GM19025 (cell line): ENCODE data around the gene SLC30A4.
"Not testable (repeated sequence)": the region's sequence is repeated elsewhere in the genome, so short reads cannot be mapped to it uniquely, and the experiment has no call there.

ENCODE experiments used
- ATAC-seq: cut with Tn5 transposase; IDR thresholded peaks from one replicate; pipeline ENCODE4 v1.9.1; 2021; ENCODE audit warnings: mild to moderate bottlenecking, low read depth, moderate library complexity; ENCODE audit not compliant: unreplicated experiment

The SLC30A4 gene

DNA sequence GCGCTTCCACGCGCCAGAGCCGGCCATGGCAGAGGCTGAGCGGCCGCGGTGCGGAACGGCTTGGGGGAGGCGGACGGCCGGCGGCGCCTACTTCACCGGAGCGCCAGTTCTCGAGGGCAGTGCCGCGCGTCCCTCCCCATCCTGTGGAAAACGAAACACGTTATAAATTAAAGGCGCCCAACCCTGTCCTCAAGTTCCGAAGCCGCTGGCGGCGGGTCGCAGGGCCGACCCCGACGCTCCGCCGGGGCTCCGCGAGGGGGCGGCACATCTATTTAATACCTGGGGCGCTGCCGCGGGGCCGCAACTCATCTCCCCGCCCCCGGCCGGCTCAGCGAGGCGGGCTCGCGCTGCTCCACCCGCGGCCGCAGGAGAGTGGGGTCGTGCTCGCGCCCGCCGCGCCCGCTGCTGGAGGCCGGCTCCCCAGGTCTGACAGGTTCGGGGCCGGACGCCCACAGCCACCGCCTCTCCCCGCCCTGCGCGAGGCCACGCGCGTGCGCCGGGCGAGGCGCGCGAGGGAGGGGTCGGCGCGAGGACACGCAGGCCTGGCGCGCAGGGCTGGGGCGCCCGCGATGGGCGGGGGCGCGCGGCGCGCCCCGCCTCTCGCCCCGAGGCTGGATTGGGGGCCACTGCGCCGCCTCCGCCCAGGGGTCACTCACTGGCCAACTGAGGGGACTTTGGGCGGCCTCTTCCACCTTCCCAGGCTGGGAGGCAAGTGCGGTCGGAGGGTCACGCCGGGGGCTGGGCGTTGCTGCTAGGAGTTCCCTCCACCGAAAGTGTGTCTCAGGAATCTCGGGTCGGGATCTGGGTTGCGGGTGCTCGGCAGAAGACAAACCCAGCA lies at the start of gene SLC30A4:
Gene SLC30A4 (minus strand): TSS at position 428 of the 838 bp plus-strand sequence. CDS start 401 bp downstream, at position 27.
- peak; percentile 80 for ATAC-seq

DNA sequence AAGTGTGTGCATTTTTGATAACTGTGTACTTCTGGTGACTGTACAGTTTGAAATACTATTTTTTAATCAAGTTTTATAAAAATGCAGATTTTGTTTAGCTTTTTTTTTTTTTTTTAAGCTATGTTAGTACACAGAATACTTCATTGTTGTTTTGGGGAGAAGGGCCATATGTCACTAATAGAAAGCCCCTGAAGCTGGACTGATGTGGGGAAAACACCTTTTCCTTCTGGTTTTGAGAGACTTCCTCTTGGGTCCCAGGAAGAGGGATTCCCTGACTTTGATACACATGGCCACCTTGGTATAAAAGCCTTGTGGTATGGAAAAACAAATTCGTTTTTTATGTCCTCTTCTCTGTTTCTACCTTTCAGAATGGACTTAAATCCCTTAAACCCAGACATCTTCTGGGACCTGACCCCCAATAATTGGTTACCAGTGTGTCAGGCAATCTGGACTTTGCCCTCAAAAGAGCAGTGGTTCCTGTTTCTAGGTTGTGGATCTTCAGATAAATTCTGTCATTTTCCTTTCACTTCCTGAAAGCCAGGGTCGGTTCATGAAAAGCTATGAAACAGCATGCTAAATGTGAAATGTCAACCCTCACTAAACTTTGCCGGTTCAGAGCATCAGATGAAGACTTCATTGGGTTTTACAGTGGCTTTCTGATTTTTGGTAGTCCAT lies 33.5 kb upstream of the SLC30A4 start:
- peak; percentile 87 for ATAC-seq

DNA sequence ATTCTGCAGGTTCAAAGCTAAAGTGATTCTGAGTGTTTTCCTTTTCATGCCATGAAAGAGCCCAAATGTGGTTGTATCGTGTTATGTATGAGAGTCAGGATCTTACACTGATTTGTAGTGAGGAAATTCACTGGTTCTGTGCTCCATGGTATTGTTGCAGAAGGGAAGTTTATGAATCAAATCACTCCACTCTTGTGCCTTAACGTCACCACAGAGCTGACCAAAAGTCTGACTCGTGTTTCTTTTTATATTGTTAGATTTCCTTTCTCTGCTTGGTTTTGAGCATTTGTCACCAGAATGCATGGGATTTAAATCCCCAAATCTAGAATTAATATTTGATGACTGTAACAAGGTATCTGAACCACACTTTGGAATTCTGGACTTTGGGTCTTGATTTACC lies 29.1 kb upstream of the SLC30A4 start:
- ATAC-seq, result no peak

DNA sequence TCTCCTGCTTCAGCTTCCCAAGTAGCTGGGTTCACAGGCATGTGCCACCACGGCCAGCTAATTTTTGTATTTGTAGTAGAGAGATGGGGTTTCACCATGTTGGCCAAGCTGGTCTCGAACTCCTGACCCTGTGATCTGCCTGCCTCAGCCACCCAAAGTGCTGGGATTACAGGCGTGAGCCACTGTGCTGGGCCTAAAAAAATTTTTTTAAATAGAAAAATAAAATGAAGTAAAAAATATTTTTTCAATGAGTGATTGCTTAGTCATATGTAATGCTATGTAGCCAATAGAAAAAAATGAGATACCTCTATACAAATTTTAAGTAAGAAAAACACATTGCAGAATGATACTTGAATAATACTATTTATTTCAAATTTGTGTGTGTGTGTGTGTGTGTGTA lies 27.9 kb upstream of the SLC30A4 start:
- no peak for ATAC-seq

DNA sequence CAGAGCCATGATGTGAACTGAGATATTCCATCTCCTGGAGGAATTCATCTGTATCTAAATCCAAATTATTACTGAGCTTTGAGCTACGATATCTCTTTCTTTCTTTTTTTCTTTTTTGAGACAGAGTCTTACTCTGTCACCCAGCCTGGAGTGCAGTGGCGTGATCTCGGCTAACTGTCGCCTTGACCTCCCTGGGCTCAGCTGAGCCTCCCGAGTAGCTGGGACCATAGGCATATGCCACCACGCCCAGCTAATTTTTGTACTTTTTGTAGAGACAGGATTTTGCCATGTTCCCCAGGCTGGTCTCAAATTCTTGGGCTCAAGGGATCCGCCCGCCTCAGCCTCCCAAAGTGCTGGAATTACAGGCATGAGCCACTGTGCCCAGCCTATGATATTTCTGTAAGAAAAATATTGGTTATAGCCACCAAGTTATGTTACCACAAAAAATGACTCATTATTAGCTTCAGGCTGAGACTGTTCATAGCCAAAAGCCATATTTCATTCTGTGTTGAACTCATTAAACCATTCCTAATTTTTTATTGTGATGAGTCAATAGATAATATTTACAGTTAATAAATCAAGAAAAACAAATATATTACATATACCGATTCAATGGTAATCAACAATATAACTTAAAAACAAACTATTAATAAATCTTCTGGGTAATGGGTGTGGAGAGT lies 27.1 kb upstream of the SLC30A4 start:
- ATAC-seq, result no peak

DNA sequence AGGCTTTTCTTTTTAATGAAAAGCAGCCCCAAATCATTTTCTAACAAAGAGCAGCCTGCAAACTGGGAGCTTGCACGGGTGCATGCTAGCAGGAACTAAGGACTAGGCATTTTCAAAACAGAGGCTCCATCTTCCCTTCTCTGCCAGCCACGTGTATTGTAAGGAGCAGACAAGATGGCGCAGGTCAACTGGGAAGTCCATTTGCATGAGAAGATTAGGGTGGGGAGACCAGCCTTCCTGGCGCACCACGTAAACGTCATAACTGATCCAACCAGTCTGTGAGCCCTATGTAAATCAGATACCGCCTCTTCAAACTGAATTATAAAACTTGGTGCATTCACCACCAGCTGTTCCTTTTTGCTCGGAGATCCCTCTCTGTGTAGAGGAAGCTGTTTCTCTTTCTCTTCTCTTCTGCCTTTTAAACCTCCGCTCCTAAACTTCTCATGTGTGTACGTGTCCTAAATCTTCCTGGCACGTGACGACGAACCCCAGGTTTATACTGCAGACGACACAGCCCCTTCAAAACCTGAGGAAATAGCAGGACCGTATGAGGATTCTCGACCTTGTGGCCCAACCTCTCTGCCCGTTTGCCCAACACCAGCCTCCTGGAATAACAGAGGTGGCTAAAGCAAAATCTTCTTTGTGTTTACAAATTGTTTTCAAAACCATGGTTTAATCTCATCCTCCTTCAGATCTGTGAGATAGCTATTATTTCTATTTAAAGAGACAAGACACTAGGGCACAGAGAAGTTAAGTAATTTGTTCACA lies 26.4 kb upstream of the SLC30A4 start:
- no peak for ATAC-seq

DNA sequence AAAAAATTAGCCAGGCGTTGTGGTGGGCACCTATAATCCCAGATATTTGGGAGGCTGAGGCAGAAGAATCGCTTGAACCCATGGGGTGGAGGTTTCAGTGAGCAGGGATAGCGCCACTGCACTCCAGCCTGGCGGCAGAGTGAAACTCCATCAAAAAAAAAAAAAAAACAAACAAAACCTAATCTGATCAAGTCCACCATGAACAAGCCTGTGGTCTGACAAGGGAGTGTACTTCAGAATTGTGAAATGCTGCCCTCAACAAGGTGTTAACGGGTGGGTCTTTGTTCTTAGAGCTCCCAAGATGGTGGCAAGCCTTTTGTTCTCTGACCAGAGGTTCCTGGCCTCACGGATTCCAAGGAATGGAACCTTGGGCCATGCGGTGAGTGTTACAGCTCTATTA lies 24.2 kb upstream of the SLC30A4 start:
- ATAC-seq, result no peak

GRCh38 chr15:45544266-45545023 lies 21.9 kb upstream of the SLC30A4 start:
- ATAC-seq, result peak; percentile 60

DNA sequence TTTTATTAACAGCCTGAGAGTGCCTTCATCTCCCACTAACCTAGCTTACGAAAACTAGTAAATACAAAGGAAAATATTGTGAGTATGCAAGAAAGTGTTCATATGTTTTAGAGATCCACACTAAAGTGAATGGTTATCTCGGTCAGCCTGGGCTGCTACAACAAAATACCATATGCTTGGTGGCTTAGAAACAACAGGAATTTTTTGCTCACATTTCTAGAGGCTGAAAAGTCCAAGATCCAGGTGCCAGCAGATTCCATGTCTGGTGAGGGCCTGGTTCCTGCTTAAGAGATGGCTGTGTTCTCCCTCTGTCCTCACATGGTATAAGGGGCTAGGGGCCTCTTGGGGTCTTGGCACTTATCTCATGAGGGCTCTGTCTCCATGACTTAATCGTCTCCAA lies 20.5 kb upstream of the SLC30A4 start:
- ATAC-seq, result no peak

DNA sequence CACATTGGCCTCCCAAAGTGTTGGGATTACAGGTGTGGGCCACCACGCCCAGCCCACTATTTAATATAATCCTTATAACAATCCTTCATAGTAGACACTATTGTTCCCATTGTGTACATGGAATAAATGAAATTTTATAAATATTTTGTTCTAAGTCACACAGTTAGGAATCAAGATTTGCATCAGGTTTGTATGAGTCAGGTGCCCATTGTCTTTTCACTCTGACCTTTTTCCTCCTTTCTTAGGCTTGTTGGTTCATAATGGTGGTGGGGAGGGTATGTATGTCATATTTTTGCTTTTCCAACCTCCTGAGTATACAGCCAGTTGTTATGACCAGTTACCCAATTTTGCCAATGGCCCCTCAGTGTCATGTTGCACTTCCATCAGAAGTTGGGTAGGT lies 18.0 kb upstream of the SLC30A4 start:
- no peak for ATAC-seq

- ATAC-seq, result no peak
Measured at GRCh38 chr15:45539680-45540079, 17.1 kb upstream of the SLC30A4 start.

GRCh38 chr15:45536934-45537333 lies 14.4 kb upstream of the SLC30A4 start:
- ATAC-seq, result no peak

DNA sequence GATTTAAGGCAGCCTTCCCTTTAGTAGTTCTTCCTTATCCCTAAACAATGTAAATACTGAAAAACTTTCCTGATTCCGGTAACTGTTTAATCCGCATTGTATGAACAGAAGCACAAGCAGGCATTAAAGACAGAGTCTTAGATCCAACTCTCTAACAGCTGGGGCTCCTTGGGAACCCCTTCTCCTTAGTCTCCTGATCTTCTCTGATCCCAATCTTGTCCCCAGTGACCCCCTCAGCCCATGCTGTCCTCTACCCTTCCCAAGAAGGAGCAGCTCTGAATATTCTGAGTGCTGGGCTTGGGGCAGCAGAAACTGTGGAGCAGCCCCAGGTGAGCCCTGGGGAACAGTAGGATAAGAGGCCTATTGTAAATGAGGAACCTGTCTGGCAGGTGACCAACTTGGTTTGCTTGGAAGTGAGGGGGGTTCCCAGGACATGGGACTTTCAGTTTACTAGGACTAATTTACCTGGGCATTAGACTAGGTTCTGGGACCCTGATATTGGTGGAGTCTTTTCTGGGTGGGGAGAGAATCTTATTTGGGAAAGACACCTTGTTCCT lies 13.0 kb upstream of the SLC30A4 start:
- ATAC-seq, result no peak

GRCh38 chr15:45534821-45535220 lies 12.3 kb upstream of the SLC30A4 start:
- ATAC-seq, result no peak

DNA sequence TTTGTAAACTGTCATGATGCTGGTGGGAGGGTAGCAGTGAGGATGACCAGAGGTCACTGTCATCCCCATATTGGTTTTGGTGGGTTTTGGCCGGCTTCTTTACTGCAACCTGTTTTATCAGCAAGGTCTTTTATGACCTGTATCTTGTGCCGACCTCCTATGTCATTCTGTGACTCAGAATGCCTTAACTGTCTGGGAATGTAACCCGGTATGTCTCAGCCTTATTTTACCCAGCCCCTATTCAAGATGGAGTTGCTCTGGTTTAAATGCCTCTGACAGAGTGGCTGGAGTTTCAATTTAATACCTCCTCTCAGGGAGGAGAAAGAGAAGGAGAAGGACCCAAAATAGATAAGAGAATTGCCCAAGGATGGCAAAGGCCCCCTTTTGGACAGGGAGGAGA lies 10.3 kb upstream of the SLC30A4 start:
- ATAC-seq, result not testable (repeated sequence)

GRCh38 chr15:45529613-45530012 lies 7.1 kb upstream of the SLC30A4 start:
- ATAC-seq, result no peak

- no peak for ATAC-seq
Measured at GRCh38 chr15:45527086-45527485, 4.5 kb upstream of the SLC30A4 start.

DNA sequence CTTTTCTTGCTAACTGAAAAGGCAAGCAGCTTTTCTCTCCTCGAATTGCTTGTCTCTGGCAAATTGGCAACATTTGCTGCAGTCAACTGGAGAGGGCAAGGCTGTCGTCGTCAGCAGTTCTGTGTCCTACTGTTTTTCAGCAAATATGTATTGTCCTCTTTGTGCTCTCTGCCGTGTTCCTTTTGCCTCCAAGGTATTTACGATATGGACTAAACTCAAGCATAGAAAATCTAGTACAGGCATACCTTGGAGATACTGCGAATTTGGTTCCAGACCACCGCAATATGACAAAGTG lies 558 bp upstream of the SLC30A4 start:
- no peak for ATAC-seq

DNA sequence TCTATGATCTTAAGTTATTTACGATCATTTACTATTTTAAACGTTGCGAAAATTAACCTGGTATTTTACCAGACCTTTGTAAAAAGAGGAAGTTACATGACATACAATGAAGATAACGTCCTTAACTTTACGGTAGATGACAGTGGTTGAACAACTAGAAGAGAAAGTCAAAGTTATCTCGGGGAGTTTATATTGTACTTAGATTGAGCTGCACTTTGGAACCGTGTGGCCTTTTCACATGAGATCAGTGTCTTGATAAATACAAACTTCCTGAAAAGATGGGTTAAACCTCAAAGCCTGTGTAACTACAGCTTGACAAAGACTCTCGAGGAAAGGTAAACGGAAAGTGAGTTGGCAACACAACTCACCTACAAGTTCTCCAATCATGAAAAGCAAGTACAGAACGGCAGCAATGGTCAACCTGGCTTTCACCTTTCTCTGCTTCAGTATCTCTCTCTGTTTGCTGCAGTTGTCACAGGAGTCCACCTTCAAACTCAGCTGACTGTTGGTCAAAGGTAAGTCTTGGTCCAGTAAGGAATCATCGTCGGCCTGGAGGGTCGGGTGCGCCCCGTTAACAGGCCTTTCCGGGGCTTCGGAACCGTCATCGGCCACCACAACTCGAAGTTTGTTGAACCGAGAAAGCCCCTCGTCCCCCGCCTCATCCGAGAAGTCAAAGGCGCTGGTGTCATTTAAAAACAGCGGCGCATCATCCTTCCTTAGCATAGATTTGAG lies 793 bp downstream of the SLC30A4 start:
- peak; percentile 3 for ATAC-seq
